GM19025 (cell line): ENCODE data around the gene ULK4.

Source experiments
- ATAC-seq: cut with Tn5 transposase; IDR thresholded peaks from one replicate; pipeline ENCODE4 v1.9.1; 2021; ENCODE audit warnings: mild to moderate bottlenecking, low read depth, moderate library complexity; ENCODE audit not compliant: unreplicated experiment

Gene ULK4

DNA sequence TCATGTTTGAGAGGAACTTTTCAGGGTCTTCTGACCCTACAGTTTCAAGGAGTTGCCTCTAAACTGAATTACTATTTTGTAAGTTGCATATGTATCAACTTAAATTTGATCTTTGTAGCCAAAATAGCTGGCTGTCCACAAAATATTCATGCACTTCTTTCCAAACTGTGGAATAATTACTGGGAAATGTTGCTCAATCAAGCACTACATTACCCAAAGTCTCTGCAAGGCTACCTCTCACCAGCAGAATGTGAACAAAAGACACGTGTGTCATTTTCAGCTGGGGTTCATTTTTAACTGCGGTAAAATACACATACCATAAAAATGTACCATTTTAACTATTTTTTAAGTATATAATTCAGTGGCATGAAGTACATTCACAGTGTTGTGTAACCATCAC lies 442.2 kb downstream of the ULK4 start:
- ATAC-seq, result no peak

DNA sequence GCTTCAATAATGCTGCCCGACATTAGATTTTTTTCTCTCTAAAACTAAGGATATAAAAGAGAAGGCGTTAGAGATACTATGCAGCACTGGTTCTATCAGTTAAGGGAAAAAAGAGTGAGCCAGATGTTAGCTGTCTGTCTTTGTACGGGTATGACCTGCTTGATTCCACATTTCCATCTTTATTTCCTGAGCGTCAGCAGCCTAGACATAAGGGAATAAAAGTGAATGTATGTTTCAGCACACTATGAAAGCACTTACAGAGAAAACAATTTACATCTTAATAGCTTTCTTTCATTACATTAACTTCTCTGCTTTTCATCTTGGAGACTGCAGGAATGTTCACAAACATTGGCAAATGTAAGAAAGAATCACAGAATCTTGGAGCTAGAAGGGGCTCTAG lies 443.3 kb downstream of the ULK4 start:
- ATAC-seq, result no peak

DNA sequence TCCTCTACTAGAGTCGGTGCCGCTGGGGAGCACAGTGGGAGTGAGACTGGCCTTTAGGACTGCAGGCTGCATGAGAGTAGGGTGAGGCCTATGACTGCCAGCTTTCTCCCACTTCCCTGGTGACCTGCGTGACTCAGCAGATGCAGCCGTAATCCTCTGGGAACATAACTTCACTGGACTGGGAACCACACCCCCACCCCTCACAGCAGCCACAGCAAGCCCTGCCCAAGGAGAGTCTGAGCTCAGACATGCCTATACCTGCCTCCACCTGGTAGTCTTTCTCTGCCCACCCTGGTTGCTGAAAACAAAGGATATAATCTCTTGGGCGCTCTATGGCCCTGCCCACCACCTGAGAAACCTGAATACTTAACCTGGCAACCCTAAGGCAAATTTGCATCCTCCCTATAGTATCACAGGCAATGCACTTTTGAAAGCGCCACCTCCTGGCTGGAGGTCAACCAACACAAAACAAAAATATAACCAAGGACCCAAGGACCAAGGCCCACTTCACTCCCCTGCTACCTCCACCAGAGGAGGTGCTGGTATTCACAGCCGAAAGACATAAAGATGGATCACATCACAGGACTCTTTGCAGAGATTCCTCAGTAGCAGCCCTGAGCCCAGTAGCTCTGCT lies 453.7 kb downstream of the ULK4 start:
- ATAC-seq, result no peak

DNA sequence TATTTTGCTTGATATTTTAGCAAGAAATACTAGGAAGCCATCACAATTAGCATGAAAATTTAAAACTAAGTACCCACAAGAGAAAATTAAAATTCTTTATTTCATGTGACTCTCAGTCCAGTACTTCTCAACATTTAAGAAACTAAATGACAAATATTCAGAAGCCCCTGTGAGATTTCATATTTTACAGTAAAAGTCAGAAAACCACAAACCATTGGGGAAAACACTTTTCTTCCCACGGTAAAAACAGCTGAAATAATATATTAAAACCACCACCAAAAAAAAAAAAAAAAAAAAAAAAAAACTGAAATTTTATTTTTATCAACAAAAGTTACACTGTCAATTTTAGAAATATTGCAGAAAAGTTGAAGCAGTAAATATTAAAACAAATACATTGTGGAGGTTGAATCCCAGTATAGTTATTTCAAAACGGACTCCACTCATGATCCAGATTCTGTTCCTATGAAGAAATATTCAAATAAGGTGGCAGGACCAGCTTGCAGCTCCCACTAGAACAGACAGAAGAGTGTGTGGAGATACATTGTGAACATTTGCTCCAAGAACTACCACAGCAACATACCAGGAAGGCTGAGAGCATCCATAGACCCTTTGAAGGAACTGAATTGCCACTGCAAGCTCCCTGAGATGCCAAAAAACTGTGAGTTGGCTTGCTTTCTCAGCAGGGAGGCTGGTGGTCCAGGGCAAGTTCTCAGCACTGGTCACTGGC lies 454.4 kb downstream of the ULK4 start:
- no peak for ATAC-seq

DNA sequence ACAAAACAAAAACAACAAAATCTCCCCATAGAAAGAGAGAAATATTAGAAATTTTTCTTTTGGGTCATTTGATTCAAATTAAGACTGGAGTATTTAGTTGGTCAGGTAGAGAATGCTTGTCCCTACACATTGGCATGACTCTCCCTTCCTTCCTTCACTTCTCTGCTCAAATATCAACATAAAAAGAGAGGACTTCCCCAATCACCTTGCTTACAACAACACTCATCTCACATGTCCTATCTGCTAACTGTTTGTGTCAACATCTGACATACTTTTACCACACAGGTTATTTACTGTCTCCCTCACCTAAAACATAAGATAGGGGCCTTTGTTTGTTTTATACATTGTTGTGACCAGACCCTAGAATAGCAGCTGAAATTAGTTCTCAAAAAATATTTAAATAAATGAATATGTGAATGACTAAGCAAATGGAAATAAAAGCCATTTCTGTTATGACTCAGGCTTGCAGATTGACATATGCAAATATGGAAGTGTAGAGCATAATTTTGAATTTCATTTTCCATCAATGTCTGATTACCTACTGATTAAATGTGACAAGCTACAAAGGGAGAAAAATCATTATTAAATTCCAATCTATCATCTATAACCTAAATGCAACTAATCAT lies 457.8 kb downstream of the ULK4 start:
- ATAC-seq, result no peak

DNA sequence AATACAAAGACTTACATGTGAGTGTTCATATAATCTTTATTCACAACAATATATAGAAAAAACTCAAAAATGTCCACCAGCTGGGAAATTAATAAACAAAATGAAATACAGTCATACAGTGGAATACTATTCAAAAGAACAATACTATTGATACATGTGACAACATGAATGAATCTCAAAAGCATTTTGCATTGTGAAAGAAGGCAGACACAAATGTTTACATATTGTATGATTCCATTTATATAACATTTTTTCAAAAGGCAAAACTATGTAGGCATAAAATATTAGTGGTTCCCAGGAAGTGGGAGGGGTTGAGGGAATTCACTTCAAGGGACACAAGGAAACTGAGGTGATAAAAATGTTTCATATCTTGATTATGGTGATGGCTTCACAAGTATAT lies 459.4 kb downstream of the ULK4 start:
- no peak for ATAC-seq

DNA sequence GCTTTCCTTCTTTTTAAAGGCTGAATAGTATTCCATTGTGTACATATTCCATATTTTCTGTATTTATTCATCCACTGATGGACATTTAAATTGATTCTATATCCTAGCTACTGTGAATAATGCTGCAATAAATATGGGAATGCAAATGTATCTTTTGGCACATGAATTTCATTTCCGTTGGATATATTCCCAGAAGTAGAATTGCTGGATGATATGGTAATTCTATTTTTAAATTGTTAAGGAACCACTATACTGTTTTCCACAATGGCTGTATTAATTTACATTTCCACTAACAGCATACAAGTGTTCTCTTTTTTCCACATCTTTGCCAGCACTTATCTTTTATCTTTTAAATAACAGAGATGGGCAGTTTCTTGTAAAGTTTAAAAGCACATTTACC lies 459.9 kb downstream of the ULK4 start:
- ATAC-seq, result no peak

DNA sequence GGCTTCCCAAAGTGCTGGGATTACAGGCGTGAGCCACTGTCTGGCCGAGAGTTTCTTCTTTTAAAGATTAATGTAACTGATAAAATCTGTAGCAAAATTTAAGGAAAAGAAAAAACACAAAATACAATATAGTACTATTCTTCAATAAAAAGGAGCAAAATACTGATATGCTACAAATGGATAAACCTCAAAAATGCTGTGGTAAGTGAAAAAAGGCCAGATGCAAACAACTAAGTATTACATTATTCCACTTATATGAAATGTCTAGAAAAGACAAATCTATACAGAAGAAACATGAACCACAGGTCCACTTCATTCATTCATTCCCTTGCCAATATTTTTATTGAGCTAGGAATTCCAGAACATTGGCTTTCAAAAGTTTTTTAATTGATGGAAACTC lies 463.1 kb downstream of the ULK4 start:
- ATAC-seq, result no peak

DNA sequence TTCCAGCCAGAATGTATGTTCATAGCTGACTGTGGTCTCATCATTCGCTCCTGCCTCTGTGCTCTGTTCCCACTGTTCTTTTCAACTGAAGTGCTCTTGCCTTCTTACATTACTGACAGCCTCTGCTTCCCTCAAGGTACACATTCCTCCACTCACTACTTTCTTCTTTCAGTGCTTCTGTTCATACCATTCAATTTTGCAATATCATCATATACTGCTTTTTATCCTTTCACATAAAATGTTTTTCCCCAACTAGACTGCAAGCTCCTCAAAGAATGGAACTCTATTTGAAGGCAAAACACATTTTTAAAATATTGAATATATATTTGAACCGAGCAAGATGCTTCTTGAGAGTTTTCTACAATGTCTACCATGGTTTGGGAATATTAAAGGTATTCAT lies 471.5 kb downstream of the ULK4 start:
- ATAC-seq, result no peak

DNA sequence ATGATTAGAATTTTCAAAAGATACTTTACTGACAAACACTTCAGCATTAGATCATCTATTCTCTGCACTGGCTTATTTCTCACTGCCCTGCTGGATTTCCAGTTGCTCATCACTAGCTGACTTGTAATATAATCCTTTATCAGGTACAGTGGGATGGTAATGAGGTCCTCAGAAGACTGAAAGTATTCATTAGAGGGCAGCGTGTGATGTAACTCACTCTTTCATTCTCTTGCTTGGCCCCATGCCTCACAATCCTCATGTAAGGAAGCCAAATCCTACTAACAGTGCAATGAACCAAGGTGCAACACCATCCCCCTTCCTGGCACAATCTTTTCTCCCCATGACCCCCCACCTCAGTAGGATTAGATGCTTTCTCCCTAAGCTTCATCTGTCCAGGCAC lies 472.7 kb downstream of the ULK4 start:
- no peak for ATAC-seq

DNA sequence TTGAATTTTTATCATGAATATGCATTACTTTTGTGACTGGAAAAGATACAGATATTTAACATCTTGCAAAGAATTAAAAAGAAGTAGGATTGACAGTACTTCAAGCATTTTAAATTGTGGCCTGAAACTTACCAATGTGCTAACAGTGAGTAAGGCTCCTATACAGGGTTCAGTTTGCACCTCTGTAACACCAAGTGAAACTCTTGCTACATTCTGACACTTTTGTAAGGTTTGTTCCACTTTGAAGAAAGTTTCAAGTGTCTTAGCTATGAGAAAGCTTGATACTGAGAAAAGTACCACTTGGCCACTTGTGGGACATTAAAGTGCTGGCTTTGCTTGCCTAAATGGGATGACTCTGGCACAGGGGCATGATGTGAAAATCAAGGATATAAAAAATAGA lies 473.4 kb downstream of the ULK4 start:
- ATAC-seq, result no peak

DNA sequence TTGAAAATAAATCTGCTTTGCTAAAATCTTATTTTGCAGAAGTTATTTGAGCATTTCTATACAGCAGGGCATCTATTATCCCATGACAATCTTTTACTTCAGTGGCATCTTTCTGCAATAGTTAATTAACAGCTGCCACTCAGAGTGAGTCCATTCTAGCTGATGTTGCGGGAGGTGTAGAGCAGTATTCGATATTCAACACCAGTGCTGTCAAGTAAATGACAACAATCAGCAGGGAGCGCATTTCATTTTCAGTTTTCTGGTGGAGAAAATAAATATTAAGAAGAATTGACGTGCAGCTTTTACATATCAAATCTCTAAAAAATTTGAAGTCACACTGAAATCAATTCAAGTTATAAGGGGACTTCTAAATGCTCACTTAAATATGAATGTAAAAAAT lies 476.4 kb downstream of the ULK4 start:
- ATAC-seq, result no peak

DNA sequence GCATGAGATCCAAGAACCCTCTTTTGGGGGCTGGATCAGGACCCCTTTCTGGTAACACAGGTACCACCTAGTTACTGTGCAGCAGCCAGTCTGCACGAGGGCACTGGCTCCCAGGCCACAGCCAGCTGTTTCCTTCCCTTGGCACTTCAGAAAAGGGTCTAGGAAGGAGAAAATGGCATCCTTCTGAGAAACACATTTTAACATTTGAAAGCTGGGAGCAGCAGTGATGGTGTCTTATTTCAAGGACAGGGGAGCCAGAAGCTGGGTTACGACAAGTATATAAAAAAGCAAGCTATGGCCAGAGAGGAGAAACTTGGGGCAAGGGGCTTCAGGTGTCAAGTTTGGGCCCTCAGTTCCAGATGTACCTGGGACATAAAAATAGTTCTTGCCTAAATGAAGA lies 479.8 kb downstream of the ULK4 start:
- ATAC-seq, result no peak

DNA sequence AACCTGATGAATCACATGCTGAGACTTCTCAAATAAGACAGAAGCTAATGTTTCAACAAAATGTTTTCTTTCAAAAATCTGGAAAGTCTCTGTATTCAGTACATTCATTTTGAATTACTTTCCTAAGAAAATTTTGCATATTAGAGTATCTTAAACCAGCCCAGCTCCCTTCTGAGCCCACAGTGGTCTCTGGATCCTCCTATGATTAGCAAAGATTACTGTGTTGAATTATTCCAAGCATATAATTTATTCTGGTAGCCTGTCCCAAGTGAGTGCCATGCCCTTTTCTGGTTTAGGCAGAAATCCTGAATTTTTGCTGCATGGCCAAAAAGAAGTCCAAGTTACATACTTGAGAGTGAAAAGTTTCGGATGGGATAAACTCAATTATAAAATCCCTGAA lies 483.6 kb downstream of the ULK4 start:
- ATAC-seq, result no peak

DNA sequence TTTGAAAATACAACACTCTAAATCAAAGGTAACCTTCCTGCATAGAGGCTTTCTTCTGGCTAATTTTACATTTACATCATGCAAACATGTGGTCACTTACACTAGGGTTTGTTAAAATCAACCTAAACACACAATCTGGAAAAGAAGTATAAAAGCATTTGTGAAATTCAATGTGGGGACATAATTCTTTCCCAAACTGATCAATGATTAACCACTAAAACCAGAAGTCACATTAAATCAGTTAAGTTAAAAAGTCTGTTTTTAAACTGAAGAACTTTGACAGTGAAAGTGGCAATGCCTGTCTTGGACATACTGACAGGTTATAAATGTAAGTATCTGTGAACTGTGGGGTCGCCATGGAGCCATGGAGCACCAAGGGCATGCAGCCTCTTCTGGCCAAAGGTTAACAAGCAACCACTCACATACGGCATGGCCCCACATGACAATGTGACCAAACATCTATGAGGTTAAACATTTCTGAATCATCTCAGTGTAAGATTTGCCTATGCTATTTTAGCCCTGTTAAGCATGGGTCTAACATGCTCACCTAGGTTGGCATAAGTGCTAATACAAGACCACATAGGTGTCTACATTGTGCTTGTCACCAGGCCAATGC lies 484.4 kb downstream of the ULK4 start:
- ATAC-seq, result no peak

DNA sequence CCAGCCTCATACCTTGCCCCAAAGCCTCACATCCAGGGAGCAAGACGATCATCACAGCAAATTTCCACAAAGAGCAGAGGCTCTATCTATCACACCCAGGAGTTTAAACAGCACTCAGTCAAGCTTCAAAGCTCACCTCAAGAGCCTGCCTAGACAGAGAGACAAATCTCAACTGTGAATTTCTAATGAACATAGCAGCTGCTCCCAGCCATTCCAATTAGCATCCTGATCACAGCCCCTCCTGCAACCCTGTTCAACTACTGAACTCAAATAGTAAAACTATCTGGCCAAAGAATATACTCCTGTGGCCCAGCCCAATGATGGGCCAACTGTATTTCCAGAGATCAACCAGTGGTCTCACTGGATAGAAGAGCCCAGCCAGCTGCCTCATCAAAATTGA lies 492.8 kb downstream of the ULK4 start:
- ATAC-seq, result no peak

DNA sequence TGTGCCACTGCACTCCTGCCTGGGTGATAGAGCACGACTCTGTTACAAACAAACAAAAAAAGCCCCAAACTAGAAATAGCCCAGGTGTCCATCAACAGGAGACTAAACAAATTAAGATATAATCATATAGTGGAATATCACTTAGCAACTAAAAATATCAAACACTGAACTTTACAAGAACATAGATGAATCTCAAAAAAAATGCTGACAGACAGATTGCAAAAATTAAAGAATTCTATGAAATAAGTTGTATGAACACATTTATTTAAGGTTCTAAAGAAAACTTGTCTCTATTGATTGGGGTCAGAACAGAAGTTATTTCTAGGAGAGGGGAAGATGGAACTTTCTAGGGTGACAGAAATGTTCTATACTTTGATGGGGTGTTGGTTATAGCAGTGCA lies 494.4 kb downstream of the ULK4 start:
- no peak for ATAC-seq

DNA sequence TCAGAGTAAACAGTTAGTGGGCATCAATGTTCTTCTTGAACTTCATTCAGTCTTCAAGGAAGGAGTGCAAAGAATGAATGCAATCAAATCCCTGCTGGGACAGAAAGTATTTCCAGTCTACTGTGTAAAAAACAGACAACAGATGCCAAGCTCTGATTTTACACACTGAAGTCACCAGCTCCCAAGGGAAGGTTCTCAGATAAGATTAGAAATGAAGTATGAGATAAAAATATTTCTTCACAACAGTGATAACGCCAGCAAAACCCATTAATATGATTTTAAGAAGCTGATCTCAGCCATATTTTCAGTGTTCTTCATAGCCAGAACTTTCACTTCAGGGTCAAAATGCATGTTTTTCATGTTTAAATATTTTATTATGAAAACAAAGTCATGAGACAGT lies 497.0 kb downstream of the ULK4 start:
- no peak for ATAC-seq

DNA sequence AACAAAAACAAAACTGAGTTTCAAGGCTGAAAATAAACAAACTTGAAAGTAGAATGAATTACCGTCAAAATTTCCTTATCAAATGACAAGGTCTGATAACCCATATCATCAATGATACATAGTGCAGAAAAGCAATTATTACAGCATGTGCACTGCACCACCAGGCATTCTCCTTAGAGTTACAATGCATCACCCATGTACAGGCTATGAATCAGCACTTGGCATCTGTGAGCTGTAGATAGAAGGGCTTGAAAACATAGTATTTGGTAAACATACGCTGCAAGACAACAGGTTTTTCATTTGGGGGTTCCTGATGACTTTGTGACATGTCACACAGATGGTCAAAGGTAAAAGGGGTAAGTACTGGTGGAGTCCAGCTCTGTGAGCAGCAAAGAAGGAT lies 497.5 kb downstream of the ULK4 start:
- ATAC-seq, result no peak

DNA sequence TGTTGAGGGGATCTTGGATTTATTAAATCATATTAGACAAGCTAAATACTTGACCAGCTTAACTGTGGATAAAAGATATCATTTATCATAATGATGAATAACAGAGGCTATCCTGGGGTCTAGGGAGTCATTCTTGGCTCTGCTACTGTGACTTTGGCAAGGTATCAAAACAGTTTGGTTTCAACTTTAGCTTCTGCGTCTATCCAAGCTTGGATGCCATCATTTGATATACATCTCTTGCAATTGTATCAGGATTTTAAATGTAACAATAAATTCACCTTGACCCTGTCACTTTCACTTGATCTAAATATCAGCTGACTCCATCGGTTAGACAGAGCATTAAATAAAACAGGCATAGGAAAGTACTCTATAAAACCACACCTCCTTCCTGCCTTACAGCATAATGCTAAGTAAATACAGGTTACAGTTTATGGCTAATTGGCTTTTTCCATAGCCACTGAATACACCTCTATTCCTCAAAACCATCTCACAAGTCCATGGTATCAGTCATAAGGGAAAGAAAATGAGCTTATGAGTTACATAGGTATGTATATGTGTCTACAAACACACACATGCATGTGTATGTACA lies 499.7 kb downstream of the ULK4 start:
- no peak for ATAC-seq

DNA sequence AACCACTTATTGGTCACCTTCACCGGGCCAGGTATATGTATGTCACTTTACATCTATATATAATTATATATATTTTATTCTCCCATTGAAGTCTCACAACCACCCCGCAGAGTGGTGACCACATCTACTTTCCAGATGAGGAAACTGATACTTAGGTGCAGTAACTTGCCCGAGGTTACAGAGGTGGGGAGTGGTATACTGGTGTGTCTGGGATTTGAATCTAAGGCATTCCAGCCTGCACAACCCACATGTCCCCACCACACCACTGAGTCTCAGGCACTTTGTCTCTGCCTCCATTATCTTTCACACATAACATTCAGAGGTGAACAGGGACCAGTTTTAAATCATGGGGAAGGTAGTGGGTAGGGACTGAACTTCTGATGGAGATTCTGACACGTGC lies 501.2 kb downstream of the ULK4 start:
- ATAC-seq, result no peak
